Measurements from ENCODE around the gene STYX.

The STYX gene, protein sequence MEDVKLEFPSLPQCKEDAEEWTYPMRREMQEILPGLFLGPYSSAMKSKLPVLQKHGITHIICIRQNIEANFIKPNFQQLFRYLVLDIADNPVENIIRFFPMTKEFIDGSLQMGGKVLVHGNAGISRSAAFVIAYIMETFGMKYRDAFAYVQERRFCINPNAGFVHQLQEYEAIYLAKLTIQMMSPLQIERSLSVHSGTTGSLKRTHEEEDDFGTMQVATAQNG

DNA sequence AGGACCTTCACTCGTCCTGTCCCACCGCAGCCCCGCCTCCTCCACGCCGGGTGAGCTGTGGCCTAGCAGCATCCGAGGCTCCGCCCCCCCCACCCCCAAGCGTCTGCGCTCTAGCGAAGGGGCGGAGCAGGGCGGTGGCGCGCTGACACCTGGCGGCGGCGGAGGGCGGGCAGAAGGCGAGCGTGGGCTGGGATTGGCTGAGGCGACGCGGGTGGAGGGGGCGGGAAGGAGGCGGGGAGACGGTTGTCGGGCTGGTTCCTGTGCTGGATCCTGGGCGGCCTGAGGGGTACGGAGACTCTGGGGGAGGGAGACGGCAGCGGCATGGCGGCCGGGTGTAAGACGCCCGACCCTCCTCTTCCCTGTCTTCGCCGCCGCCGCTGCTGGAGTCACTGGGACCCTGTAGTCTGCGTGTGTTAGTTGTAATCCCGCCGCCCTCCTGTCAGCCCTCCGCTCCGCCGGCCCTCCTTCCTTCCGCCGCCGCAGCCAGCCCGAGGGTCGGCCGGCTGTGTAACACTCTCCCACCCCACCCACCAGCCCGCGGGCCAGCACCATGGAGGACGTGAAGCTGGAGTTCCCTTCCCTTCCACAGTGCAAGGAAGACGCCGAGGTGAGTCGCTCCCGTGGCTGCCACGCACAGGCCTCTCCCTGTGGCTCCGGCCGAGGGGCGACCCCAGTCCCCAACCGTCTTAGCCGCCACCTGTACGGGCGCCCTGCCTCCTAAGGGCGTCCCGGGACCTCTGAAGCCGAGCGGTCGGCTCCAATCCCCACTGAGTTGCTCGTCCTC, at the start of gene STYX:
Gene STYX, plus strand, starts transcription at position 242 of the 784 bp plus-strand sequence. Its CDS starts 309 bp downstream, at position 551.
- DNase-seq (ENCODE audit: low read depth): peak; percentile 98

DNA sequence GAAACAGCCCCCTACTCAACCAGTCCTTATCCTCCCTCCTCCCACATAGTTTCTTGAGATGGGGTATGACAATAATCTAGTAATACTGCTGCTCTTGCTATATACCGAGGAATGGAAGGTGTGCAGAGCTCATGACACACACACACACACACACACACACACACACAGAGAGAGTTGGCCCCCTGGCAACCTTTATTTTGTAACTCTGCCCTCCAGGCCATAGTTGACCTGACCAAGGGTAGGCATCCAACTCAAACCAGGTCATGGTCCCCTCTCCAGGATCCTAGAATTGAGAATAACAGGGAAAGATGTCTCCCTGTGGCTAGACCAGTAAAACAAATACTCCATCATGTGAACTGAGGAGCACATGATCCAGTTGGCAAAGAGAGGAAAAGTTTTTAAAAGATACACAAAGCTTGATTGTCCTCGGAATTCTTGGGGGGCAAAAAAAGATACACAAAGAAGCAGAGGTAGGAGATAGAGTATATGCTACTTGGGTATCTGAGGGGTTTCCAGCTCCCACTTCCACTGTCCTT, 45.9 kb upstream of the STYX start:
- DNase-seq (ENCODE audit: low read depth): no peak

DNA sequence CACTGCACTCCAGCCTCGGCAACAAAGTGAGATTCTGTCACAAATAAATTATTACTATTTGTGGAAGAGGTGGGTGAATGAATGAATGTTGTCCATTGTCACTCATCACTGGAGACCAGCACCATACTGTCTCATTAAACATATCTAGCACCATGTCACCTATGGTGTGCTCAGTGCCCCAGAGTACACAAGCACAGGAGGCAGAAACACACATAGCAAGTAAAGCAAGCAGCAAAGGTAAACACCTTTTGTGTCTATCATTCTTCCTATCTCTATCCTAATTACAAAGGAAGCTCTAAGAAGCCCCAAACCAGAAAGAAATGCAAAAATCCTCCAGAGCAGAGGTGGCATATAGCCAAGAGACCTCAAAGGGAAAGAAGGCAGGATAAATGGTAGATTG, 43.8 kb upstream of the STYX start:
- DNase-seq (ENCODE audit: low read depth): no peak

DNA sequence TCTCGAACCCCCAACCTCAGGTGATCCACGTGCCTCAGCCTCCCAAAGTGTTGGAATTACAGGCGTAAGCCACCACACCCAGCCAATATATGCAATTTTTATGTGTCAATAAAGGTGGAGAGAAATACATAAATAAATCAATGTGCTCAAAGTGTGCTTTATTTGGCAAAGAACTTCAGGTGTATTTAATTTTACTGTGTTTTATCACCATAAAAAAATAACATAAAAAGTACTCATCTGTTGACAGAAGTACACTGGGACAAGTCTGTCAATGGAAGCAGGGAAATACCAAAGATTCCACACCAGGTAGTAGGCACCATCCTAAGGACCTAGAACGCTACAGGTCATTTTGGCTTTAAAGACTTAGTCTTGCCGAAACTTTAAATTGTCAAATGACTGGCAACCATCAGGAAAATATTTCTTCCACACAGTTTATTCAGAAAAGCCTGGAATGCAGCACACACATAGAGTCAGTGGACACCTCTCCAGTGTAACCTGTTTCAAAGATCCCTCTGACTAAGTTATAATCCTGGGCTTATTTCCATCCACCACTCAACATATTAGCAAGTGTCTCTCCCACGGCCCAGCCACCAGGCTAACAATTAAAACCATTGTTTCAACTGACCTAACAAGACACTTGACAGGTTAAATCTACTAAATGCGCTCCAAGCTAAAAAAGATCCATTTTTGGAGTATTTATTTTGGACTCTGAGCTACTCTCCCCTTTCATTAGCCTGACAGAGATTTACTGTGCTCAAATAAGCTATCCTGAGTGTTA, 38.8 kb upstream of the STYX start:
- DNase-seq (ENCODE audit: low read depth): no peak

DNA sequence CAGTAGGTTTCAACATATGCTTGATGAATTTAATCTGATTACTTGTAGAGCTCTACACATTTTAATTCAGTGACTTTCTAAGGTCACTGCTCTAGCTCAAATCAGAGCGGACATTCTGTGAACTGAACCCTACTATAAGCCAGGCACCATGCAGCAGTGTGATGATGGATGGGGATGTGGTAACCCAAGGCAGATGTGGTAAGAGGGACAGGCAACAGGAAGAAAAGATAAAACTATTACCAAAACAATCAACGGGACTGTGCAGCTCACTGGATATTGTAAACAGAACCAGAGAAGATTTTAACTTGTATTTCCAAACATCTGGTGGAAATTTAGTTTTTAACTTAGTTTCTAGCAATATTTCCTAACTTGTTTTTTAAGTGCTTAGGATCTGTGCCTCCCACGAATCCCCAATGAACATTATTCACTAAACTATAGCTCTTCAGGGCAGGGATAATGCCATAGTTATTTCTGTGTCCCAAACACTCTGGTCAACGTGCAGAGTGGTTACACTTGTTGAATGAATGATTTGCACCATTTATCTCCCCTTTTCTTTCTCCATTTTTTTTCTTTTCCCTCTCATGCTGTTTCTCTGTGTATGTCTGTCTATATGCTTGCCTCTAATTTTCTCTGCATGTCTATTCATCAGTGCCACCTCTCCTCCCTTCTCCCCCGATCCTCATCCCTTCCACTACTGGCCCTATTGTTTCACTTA, 37.6 kb upstream of the STYX start:
- no peak for DNase-seq (ENCODE audit: low read depth)

DNA sequence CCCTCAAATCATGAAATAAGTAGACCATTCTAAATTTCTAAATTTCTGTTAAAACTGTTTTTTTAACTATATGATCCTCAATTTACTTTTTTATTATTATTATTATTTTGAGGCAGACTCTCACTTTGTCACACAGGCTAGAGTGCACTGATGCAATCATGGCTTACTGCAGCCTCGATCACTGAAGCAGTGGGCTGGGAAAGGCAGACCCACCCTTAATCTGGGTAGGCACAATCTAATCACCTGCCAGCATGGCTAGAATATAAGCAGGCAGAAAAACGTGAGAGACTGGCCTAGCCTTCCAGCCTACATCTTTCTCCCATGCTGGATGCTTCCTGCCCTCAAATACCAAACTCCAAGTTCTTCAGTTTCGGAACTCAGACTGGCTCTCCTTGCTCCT, 36.9 kb upstream of the STYX start:
- DNase-seq (ENCODE audit: low read depth): no peak

DNA sequence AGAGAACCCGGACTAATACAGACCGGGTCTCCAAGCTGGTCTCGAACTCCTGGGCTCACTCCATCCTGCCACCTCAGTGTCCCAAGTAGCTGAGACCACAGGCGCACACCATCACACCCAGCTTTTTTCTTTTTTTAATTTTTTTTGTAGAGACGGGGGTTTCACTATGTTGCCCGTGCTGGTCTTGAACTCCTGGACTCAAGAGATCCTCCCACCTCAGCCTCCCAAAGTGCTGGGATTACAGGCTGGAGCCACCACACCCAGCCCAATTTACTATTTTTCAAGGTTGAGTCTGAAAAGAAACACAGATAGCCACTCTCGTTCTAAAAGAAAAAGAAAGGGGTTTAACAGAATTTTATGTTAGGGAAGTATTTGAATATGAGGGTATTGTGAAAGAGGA, 36.4 kb upstream of the STYX start:
- DNase-seq (ENCODE audit: low read depth): no peak

DNA sequence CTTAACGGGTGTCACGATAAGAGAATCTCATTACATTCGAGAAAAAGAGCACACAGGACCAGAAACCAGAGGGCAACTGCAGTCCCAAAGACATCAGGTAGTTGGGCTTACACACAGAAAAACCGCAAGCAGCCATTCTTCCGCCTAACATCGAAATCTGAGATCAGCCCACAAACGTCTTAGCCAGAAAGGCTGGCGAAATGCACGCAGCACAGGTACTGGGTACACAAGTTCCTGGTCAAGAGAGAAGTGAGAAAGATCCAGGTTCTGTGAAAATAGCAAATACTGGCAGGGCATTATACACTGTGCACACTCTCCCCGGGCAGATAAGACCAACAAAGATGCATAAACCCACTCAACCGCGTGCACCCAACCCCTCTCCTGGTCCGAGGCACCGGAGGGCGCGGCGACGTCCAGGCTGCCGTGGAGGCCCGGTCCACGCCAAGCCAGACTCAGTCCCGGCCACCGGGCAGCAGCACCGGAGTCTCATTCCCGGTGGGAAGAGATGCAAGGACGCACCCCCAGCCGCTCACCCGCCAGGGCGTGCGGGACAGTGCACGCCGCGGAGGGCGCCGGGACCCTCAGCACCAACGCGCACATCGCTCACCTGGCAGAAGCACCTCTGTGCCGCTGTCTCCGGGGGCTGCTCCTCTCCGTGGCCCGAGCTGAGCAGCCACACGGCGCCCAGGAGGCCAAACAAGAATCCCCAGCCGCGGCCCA, 35.0 kb upstream of the STYX start:
- DNase-seq (ENCODE audit: low read depth): peak; percentile 22

DNA sequence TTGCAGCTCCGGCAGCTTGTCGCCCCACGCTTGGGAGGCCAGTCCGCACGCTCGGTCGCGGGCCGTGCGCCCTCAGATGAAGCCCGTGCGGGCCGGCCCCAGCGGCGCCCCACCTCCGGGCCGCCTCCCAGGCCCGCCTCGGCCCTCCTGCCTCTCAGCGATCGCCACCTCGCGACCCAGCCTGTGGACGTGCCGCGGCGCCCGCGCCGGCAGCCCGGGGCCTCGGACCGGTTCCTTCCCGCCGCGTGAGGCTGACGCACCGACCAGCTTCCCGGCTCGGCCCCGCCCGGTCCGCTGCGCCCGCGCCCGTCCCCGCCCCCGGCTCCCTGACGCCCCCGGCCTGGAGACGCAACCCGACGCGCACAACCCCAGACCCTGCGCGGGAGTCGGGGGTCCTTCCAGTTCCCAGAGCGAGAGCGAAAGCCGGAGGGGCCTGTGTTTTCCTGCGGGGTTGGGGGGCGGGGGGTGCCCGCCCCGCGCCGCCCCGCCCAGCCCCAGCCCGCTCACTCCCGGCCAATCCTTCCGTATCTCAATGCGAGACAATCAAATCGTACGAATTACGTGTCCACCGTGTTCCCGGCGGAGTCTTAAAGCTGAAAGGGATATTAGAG, 34.4 kb upstream of the STYX start, which contains the start of gene ERO1A:
Gene ERO1A, minus strand, starts transcription at position 78 of the 611 bp plus-strand sequence. Its CDS starts 77 bp downstream, at position 1.
- DNase-seq (ENCODE audit: low read depth): peak; percentile 53

DNA sequence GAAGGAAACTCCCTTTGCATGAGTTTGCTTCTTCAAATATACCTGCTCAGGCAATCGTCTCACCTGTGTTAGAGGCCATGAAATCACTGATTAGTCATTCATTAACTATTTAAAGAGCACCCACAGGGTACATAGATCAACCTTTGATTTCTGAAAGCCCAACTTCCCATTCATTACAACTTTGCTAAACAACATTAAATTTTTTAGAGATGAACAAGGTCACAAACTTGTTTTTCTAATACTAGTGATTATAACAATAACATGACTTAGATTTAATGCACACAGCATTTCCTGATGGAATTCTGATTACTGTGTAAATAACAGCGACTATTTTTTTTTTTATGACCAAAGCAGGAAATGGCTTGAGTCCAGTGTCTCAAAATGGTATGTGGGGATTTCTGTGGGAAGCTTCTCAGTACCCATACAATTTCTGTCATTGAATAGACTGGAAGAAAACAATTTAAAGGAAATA, 29.2 kb upstream of the STYX start:
- DNase-seq (ENCODE audit: low read depth): no peak

DNA sequence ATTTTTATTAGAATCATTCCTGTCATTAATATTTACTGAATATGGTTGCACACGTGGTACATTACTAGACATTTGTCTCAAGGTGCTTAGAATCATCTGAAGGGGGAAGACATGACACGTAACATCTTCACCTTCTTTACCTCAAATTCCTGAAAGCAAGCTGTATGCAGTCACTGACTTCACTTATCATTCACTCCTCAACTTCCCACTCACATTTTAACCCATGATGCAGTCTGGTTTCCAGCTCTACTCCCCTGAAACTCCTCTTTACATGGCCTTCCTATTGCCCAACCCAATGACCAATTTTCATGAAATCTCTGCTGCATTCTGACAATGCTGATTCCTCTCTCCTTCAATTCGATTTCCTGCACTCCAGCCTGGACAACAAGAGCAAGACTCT, 28.7 kb upstream of the STYX start:
- no peak for DNase-seq (ENCODE audit: low read depth)

DNA sequence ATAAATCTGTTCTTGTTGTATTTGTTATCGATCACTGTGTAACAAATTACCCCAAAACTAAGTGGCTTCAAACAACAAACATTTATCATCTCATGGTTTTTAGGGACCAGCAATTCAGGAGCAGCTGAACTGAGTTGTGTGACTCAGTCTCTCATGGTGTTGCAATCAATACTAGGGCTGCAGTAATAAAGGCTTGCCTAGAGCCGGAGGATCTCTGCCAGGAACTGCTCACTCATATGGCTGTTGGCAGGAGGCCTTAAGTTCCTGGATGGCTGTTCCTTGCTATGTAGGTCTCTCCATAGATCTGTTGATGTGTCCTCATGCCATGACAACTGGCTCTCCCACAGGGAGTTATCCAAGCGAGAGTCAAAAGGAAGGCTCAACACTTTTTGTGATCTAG, 26.7 kb upstream of the STYX start:
- DNase-seq (ENCODE audit: low read depth): no peak

DNA sequence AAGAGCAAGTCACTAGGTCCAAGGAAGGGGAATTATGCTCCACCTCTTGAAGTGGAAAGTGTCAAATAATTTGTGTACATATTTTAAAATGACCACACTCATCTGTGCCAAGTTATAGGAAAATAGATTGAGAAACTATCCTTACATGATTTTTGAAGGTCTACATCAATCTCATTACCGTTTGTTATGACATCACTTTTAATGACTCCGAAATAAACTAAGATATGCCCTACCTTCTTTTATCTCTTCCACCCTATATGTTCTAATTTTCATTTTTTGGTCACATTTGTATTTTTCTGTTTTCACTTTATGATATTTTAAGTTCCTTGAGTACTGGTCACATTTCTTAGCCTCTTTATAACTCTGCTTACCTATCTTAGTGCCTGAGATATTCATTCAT, 26.3 kb upstream of the STYX start:
- DNase-seq (ENCODE audit: low read depth): no peak

DNA sequence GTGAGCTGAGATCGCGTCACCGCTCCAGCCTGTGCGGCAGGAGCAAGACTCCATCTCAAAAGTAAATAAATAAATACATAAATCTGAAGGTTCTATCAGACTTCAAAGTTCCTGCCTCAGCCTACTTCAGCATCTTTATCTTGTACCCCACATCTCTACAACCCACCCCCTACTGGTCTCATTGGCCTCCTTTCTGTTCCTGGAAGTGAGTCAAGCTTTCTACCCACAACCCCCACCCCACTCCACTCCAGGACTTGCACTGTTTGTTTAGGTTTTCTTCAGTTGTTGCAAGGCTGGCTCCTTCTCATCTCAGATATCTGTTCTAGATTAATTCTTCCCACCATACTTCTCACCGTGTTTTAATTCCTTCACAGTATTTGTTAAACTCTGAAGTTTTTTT, 23.7 kb upstream of the STYX start:
- no peak for DNase-seq (ENCODE audit: low read depth)

DNA sequence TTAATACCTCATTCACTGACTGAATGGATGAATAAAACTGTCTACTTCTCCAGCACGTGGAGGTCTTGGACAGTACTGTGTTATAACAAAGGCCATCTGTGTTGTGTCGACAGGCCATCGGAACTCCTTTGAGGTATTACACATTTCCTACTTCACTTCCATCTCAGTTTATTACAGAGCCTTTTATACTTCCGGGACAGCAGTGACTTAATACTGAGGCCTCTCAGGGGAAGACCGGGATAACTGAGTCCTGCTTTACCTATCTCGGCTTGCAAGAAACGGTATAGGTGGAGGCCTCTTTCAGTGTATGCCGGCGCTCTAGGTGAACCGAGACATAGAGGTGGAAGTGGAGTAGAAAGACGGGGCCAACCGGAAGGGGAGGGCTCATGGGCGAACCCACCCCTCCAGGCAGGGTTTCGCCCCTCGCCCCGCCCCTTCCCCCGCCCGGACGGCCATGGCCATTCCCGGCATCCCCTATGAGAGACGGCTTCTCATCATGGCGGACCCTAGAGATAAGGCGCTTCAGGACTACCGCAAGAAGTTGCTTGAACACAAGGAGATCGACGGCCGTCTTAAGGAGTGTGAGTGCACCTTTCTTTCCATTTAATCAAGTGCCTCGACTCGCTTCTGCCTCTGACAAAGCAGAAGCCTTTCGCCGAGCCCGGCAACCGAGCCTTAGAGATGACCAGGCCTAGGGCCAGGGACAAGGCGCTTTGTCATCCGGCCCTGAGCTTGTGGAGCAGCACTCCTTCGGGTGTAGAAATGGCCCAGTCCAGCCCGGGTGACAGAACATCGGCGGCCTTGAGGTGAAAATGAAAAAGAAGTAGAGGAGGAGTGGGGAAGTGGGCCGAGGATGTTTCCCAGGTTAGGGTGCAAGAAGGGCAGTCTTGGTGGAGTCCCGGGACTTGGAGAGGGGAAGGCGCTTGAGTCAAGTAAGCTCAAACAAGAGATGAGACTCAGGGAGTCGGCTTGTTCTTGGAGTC, 23.0 kb upstream of the STYX start, which contains the start of gene PSMC6:
Gene PSMC6, plus strand, starts transcription at position 477 of the 983 bp plus-strand sequence. Its CDS starts 20 bp downstream, at position 497.
- DNase-seq (ENCODE audit: low read depth): peak; percentile 87

DNA sequence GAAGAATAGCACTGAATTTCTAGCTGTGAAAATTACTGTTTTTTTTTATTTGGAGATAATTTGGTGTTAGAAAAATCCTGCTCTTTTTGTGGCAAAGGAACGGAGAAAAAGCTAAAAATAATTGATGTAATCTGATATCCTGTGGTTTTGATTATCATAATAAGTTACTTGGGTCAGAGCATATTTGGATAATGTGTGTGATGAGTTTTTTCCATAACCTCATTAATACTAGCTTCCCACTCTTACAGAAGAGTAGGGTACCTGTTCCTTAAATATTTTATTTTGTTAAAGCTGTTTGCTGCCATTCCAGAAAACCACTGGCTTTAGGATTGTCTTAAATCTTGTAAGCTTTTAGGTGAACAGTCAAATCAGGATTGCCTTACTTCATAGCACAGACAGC, 18.3 kb upstream of the STYX start:
- no peak for DNase-seq (ENCODE audit: low read depth)

DNA sequence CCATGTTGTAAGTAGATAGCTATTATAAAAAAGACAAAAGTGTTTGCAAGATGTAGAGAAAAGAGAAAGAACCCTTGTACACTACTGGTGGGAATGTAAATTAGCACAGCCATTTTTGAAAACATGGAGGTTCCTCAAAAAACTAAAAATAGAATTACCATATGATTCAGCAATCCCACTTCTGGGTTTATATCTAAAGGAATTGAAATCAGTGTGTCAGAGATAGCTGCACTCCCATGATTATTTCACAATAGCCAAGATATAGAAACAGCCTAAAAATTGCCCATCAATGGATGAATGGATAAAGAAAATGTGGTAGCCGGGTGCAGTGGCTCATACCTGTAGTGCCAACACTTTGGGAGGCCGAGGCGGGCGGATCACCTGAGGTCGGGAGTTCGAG, 13.8 kb upstream of the STYX start:
- DNase-seq (ENCODE audit: low read depth): no peak

DNA sequence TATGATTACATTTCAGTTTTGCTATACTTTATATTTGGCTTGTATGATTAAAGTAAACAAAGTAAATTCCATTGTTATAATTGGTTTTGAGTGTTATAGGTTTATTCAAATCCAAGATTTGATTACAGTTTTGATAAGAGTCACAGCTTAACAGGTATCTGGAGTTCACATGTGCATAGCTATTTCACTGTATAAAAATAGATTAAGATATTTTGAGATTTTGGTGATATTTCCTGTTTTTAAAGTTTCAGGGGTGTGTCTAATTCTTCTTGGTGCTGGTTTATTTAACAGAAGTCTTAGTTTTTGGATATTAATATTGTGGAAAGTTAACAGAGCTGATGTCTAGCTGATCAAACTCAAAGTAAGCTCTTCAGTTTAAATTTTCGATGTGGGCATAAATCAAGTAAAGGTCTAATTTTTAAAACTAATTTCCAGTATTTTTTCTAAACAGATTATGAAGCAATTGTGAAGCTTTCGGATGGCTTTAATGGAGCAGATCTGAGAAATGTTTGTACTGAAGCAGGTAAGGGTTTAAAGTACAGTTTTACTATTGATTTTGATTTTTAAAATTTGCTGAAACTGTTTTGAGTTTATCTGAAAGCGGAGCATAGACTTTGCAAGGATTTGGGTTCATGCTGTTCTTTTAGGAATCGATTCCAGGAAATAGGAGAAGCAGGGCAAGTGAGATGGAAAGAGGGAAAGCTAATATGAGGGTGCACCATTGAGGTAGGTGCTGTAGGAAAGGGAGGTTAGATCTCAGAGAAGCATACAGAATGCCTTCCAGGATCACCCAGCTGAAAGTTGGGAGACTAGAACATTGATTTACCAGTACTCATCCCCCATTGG, 6.2 kb upstream of the STYX start:
- no peak for DNase-seq (ENCODE audit: low read depth)

DNA sequence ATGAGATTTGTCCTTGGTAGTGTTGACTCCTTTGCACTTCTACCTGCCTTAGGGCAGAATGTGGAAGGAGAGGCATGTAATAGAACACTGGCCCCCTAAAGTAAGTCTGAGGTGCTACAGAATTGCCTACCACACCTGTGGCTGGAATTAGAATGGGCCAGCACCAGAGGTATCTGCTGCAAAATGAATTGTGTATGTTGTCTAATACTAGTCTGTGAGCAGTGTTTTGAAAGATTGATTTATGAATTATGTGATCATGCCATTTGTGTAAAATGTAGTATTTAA, 5.7 kb upstream of the STYX start:
- no peak for DNase-seq (ENCODE audit: low read depth)

Data from stimulated activated CD8-positive, alpha-beta memory T cell treated with anti-CD3 and anti-CD28 coated beads, Interleukin-12 subunit alpha, Interleukin-12 subunit beta, amount 100 ng/mL, for 4 hours (primary cell).